G401.6 (cell line): ENCODE results near the gene CD7.

Experiments used
- FAIRE-seq: peaks from 2 replicates; lab custom pipeline; 2012; peaks lifted over from hg19 to GRCh38; lab: Jason Lieb, UNC

The CD7 gene

DNA sequence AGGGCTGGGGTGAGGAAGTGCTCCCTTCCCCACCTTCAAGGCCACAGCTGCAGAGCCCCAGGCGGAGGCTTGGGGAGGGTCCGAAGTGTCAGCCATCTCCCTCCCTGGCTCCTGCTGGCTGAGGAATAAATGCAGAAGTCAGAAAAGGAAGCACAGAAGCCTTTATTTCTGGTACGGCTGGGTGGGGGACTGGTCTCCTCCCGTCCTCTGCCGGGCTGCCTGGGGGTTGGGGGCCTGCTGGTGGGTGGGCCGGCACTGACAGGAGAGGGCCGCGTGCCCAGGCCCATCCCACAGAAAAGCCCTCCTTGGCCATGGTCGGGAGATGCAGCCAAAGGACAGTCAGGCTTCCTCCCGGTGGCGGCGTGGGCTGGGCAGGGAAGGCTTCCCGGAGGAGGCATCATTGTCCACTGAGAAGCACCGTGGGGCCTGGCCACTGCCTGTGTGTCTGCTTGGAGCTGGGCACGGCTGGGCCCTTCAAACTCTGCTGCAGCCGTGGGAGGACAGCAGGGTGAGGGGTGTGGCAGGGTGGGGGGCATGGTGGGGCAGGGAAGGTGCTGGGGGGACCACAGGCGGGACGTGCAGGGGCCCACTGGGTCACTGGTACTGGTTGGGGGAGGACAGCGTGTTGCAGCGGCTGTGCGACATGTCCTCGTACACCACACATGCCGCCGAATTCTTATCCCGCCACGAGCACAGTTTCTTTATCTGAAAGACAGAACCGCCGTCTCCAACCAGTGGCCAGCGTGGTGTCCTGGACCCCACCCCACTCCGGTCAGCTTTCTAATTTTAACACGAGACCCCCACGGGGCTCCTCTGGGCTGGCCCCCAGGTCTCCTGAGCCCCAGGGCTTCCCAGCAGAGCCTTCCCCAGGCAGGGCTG, 2.4 kb downstream of the CD7 start:
- FAIRE-seq = no peak

DNA sequence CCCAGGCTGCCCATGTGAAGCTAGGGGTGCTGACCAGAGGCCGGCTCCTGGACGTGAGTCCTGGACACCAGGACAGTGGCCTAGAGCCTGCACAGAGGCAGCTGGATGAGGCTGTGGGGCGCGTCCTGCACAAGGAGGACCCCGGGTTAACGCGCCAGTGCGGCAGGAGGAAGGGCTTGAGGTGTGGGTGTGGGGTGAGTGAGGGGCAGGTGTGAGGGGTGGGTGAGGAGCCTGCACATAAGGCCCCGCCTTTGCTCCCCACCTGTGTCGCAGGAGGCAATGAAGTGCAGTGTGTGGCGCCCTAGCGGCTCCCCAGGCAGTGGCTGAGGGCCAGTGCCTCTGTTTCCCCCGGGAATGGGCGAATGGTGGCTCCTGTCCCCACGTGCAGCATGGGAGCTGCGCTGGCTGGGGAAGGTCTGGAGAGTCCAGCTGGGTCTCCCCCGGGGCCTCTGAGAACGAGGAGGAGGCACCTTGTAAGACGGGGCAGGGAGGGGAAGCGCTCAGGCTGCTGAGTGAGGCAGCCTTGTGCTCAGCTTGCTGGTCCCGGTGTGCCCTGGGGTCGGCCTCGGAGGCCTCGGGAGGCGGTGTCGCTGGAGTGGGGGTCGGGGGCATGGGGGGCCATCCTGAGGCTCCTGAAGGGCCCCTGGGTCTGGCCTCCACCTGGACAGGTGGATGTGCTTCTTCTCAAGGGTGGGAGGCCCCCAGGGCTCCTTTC, 3.2 kb downstream of the CD7 start:
- no peak for FAIRE-seq

DNA sequence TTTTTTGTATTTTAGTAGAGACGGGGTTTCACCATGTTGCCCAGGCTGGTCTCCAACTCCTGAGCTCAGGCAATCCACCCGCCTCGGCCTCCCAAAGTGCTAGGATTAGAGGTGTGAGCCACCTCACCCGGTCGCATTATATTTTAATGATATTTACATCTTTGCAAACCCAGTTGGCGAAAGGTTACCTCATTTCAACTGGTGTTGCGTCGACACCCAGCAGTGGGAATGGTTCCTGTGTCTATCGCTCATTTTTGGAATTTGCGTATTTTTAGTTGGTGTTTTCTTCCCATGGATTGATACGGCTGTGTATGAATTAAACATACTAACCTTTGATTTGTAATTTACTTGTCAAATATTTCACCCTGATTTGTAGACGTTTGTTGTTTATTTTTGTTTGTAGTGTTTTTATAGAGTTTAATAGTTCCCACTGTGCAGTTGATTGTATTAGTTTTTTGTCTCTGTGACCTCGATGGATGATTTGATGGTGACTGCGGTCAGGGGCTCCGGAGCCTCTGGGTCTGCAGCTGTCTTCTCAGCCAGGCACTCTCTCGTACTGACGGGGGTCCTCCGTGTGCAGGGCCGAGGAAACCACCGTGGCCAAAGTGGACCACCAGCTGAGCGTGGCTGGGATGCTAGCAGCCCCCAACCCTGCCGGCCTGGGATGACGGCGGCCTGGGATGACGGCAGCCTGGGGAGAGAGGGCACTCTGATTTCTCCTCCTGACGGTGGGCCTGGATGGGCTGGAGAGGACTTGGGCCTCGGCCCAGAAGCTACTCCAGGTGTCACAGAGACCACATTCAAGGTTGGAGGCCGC, 4.0 kb downstream of the CD7 start:
- FAIRE-seq = no peak

DNA sequence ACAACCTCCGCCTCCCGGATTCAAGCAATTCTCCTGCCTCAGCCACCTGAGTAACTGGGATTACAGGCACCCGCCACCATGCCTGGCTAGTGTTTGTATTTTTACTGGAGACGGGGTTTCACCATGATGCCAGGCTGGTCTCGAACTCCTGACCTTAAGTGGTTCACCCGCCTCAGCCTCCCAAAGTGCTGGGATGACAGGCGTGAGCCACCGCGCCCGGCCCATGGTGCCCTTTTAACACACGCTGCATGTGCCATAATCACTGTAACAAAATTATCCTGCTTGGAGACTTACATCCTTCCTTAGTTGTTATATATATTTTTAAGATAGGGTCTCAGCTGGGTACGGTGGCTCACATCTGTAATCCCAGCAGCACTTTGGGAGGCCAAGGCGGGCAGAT, 5.4 kb downstream of the CD7 start:
- no peak for FAIRE-seq

DNA sequence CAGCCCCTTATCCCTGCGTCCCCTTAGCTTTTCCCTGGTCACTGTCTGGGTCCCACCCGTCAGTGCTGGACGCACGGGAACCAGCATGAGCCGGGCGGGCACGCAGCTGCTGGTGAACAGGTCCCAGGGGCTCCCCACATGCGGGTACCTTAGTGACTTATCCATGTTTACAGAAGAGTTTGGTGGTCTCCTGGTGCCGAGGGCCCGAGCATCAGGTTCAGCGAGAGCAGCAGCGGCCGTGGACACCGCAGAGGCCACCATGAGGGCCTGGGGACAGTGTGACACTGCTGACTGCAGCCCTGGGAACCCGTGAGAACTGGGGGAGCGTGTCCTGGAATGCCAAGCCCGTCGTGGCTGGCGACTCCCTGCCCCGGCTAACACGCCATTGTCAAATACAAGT, 6.5 kb downstream of the CD7 start:
- no peak for FAIRE-seq

DNA sequence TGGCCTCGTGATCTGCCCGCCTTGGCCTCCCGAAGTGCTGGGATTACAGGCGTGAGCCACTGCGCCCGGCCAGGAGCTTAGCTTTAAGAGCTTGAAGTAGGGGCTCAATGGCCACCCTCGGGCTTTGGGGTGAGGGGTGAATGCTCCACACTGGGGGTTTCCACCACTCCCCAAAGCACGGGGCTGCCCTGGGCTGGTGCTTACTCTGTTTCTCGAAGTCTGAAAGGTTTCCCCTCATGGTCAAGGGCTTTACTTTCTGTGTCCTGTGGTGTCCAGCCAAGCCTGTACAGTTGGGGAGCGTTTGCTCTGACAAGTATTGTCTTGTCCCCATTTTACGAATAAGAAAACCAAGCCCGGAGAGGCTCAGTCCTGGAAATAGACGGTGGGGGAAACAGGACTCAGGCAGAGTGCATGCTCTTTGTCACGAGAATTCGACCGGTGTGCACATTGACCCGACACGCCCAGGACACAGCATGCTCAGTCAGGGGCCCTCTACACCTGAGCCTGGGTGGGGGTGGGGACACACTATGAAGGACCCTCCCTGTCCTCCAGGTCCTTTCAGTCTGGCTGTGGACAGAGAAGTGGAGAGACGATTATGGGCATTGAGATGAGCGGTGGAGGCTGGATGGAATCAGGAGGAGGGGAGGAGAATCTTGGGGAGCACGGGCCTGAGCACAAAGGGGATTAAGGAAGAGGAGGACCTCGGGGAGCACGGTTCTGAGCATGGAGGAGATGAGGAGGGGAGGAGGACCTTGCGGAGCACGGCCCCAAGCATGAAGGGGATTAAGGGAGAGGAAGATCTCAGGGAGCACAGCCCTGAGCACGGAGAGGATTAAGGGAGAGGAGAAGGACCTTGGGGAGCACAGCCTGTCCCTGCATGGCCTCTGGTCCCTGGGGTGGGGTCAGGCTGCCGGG, 7.5 kb downstream of the CD7 start:
- FAIRE-seq = no peak

DNA sequence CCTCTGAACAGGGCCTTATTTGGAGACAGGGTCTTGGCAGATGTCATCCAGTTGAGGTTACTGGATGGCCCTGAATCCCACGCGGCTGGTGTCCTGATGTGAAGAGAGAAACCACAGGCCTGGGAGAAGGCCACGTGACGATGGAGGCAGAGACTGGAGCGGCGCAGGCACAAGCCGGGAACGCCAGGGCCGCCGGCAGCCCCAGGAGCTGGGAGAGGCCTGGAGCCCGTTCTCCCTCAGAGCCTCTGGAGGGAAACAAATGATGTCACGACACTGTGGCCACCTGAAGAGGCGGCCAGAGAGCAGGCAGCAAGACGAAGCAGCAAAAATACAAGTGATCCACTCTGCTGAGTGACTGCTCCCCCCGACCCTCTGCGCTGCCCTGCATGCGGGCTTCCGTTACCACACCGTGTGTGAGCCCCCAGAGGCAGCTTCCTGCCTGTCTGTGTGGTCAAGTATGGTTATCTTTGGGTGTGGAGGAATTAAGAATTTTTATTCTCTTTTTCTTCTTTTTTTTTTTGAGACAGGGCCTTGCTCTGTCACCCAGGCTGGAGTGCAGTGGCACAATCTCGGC, 11.6 kb downstream of the CD7 start:
- FAIRE-seq = no peak

DNA sequence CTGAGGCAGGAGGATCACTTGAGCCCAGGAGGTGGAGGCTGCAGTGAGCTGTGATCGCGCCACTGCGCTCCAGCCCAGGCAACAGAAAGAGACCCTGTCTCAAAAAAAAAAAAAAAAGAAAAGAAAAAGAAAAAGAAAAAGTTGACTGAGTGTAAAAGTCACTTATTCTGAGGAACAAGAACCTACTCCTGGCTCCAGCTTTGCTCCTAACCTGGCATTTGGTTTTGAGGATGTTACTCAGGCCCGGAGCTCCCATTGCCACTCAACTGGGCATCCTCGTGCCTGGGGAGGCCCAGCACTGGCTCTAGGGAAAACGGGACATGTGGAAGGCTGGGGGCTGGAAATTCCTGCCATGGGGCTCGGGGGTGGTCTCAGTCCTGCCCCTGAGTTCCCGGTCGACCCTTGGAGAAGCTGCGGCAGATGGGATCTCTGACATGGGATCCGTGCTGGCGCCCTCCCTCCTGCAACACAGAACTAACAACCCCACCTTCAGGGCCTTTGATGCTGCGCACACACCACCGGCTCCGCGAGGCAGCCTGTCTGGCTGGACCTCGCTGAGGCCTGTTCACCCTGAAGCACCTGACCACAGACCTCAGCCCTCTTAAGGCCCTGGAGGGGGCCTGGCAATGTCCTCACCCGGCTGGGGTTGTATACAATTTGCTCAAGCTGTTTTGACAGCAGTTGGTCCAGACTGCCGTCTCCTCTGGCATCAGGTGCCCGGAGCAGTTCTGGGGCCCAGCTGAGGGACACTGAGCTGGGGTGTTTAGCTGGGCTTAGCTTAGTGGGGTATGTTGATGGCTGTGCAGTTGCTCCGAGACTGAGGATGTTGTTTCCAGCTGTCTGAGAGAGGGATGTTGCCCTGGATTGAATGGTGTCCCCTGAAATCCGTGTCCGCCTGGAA, 12.3 kb downstream of the CD7 start:
- no peak for FAIRE-seq

DNA sequence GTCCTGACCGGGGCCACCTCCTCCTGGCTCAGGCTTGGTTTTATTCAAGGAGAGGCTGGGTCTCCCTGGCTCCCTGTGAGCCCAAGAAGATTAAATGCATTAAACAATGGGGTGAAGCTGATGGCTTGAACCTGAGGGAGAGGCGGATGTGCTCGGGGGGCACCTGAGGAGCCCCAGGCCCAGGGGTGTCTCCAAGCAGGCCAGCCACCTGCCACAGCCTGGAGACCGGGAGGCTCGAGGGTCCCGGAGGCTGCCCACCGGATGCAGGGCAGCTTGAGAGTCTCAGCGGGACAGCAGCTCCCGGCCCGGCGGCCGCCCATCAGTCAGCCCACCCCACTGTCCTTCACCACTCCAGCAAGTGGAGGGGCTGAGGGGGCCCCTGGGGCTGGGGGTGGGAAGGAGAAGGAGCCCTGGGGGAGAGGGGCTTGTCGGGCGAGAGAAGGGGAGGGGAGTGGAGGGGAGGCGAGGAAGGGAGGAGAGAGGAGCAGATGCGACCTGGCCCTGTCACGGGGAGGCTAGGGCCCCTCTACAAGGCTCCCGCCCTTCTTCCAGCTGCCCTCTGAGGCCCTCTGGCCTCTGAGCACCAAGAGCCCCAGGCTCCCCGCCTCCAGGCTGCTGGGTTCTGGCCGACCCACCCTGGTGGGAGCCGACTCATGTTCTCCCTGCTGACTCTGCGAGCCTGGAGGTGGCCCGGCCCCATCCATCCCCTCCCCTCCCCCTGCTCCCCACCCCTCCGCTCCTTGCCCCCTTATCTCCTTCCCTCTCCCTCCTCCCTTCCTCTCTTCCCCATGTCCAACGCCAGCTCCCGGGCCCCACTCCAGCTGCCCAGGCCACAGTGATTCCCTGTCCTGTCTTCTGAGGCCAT, 13.2 kb downstream of the CD7 start:
- FAIRE-seq = no peak

DNA sequence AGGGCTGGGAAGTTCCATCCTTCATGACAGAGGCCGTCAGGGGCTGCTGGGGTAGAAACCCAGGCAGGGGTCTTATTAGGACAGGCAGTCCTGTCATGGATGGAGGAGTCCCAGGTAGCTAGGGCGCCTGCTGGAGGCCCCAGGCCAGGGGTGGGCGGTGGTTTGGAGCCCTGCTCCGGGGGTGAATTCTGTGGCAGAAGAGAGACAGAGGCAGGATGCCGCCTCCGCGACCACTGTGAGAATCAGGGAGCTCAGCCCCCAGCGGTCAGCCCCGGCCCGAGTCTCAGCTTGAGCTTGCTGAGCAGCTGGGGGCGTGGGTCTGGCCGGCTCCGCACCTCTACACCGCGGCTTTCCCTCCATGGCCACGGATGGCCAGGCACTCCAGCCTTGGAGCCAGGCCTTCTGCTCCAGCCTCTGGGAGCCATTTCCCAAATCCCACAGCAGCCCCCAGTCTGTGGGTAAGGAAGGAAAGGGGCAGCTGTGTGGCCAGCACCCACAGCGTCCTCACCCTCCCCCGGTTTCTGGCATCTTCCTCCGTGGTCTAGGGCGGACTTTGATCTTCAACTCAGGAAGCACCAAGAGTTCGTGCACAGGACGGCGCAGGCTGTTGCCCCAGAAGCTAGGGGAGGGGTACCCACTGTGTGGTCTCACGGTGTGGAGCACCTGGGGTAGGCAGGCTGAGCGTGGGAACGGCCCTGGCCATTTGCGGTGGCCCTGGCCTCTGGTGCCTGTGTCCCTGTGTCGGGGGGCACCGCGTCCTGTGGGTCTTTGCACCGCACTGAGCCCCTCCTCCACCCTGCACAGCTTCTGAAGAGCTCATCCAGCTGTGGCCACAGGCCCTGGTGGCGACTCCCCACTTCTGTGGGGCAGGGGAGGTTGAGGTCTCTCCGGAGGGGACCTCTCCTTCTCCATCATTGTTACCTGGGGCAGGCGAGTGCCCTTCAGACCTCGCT, 14.1 kb downstream of the CD7 start:
- FAIRE-seq = no peak

DNA sequence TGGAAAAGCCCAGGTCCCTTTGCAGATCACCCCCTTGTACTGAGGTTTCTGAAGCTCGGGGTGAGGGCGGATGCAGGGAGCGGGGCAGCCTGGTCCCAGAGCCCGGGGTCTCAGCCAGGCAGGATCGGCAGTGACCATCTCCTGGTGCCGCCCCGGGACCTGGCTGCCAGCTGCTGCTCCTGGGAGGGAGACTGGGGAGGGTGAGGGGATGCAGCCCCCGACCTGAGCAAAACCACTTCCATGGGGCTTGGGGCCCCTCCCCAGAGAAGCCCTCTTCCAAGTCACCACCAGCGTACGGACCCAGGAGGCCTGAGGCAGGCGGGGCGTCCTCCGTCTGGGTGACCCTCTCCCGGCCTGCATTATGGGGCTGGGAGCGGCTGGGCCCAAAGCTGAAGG, 14.8 kb downstream of the CD7 start:
- FAIRE-seq = no peak

DNA sequence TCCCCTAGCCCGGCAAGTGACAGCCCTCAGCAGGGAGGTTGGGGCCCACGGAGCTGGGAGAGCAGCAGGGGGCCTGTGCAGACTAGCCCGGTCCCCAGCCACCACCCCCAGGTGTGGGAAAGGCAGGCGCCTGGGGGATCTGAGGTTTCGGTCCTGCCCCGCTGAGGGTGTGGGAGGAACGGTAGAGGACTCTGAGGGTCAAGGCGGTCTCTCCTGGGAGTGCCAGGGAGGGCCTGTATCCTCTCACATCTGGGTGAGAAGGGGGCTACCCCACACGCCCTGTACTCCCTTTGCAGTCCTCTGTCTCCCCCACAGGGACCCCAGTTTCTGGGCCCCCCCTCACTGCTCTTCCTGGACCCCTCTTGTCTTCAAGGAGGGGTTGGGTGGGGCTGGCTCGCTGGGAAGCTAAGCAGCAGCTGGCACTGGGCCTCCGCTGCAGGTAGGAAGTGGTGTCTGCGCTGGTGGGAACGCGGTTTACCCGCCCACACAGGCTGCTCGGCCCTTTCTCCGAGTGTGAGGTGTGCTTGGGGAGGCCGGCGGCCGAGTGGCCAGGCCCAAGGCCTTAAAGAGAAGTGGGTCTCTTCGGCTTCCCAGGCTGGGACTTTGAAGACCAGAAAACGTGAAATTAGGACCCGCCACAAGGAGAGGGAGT, 15.4 kb downstream of the CD7 start:
- FAIRE-seq = no peak

DNA sequence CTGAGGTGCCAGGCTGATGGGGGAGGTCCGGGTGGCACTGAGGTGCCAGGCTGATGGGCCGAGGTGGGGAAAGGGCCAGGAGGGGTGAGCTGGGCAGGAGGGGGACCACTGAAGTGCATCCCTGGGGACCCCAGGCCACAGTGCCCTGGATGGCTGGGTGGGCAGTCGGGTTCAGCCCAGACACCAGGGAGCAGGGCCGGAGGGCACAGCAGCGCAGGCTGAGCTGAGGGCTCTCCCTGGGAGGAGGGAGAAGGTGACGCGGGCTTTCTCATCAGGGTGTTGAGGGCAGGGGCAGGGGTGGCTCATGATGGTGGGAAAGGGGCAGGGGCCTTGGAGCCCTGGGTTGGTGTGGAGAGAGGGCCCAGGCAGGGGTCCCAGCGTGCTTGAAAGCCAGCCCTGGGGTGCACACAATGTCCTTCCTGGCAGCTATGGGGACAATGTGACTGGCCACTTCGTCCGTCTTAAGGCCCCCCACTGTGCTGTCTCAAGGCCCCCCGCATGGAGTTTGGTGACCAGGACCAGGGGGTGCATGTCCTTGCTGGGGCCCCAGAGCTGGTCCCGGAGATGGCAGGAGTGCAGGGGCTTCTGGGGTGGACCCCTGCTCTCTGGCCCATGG, 16.0 kb downstream of the CD7 start:
- FAIRE-seq = no peak

DNA sequence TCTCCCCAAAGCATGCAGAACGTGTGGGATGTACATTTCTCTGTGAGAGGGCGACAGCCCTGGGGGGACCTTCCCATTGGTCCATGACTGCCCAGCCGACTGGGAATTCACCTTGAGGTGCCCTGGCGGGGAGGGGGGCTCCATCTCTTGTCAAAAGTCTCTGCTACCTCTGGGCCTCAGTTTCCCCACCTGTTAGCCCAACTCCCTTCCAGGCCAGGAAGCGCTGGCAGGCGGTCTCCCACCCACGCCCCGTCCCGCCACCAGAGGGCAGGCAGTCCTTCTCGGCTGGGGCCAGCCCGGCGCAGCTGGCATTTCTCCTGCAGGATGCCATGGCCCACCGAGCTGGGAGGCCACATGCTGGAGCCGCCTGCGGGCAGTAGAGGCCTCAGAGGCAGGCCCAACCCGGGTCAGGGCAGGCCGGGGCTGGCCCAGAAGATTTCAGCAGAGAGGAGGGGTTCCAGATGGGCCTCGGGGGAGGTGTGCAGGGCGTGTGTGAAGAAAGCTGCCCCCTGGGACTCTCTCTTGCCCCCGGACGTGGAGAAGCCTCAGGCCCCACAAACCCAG, 16.6 kb downstream of the CD7 start:
- no peak for FAIRE-seq

DNA sequence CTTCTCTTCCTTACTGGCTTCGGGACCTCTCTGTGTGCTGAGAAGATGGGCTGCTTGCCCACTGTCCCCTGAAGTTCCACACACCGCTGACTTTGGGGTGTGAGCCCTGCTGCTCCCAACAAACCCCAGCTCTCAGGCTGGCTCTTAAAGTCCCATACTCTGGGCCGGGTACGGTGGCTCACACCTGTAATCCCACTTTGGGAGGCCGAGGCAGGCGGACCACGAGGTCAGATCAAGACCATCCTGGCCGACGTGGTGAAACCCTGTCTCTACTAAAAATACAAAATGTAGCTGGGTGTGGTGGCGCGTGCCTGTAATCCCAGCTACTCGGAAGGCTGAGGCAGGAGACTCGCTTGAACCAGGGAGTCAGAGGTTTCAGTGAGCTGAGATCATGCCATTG, 17.2 kb downstream of the CD7 start:
- FAIRE-seq = no peak

DNA sequence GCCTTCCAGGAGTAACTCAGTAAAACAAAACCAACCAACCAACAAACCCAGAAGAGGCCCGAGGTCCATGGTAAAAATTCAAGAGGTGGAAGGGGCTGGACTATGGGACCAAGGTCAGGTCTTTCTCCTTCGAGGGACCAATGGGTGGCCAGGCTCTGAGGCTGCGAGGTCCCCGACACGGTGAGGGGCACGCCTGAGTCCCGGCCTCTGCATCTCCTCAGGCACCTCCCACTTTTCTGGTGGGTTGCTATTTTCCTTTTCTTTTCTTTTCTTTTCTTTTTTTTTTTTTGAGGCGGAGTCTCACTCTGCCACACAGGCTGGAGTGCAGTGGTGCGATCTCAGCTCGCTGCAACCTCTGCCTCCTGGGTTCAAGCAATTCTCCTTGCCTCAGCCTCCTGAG, 18.0 kb downstream of the CD7 start:
- no peak for FAIRE-seq
